K562 (cell line): ENCODE data around the gene EVPL.

Experiments used
- CTCF ChIP-seq, 3 experiments: IDR thresholded peaks in 2 of 3; conservative IDR thresholded peaks in 1 of 3; 2 replicates each; pipeline ENCODE4 v1.5.1; 2011 to 2012; ENCODE audit warnings: low read length in 3 of 3, mild to moderate bottlenecking in 3 of 3, control low read depth in 2 of 3, improper control_type of control experiment in 1 of 3, inconsistent platforms in 1 of 3, low read depth in 1 of 3, mixed read lengths in 1 of 3, moderate library complexity in 1 of 3; ENCODE audit not compliant: insufficient read depth in 2 of 3
- EP300 ChIP-seq: IDR thresholded peaks from 2 replicates; pipeline ENCODE4 v1.6.1; 2012; ENCODE audit warnings: low read length, improper control_type of control experiment
- KDM4B ChIP-seq, 2 experiments: fragments of 450-650 bp in 1 of 2; sonication (generic) in 1 of 2; IDR thresholded peaks; 2 replicates each; pipeline ENCODE4 v1.6.1; 2016 to 2017; ENCODE audit warnings: borderline replicate concordance in 2 of 2, antibody characterized with exemption in 1 of 2, low read depth in 1 of 2, mild to moderate bottlenecking in 1 of 2
- MAFG ChIP-seq: fragments of 450-650 bp; conservative IDR thresholded peaks from 2 replicates; pipeline ENCODE4 v1.6.1; 2016; ENCODE audit warnings: missing genetic modification characterization, missing compliant biosample characterization
- NFXL1 ChIP-seq: fragments of 450-650 bp; formaldehyde crosslinking; IDR thresholded peaks from 2 replicates; pipeline ENCODE4 v1.4.0; 2021; ENCODE audit warnings: mild to moderate bottlenecking
- NR2C2 ChIP-seq, 2 experiments: fragments of 200-800 bp in 1 of 2; sonication (Bioruptor generic) in 1 of 2; sonication (generic) in 1 of 2; formaldehyde crosslinking in 1 of 2; IDR thresholded peaks; 2 replicates each; pipeline versions ENCODE4 v1.6.1 to v1.8.0; 2016 to 2022; ENCODE audit warnings: mild to moderate bottlenecking in 1 of 2, missing compliant biosample characterization in 1 of 2, missing genetic modification characterization in 1 of 2, missing genetic modification reagents in 1 of 2
- POLR2AphosphoS2 ChIP-seq: IDR thresholded peaks from 2 replicates; pipeline ENCODE4 v1.6.1; 2012; ENCODE audit warnings: low read length, improper control_type of control experiment
- RBM22 ChIP-seq: fragments of 200-400 bp; formaldehyde crosslinking; IDR thresholded peaks from 2 replicates; pipeline ENCODE4 v1.6.1; 2018; ENCODE audit warnings: low read length, low read depth; ENCODE audit not compliant: poor library complexity, severe bottlenecking
- SRF ChIP-seq, 2 experiments: fragments of 250-450, 450-650 bp in 1 of 2; sonication (Bioruptor Pico) in 1 of 2; sonication (generic) in 1 of 2; formaldehyde crosslinking; IDR thresholded peaks; 2 replicates each; pipeline versions ENCODE4 v1.5.0 to v1.5.1; 2020 to 2022; ENCODE audit warnings: mild to moderate bottlenecking in 1 of 2, missing genetic modification reagents in 1 of 2
- ZKSCAN8 ChIP-seq: fragments of 200-800 bp; sonication (Bioruptor generic); IDR thresholded peaks from 2 replicates; pipeline ENCODE4 v1.6.1; 2016; ENCODE audit warnings: missing genetic modification characterization, missing compliant biosample characterization
- TF ChIP-seq, protein P1 (sequence below): fragments of 150-350 bp; conservative IDR thresholded peaks from 2 replicates; pipeline ENCODE4 v1.6.1; 2014; ENCODE audit warnings: low read length
- TF ChIP-seq, protein P2 (sequence below): sonication (generic); formaldehyde crosslinking; IDR thresholded peaks from 2 replicates; pipeline ENCODE4 v1.8.0; 2023; ENCODE audit warnings: mild to moderate bottlenecking, missing genetic modification reagents
- TF ChIP-seq, protein P3 (sequence below): fragments of 250-450 bp; sonication (Bioruptor Pico); IDR thresholded peaks from 2 replicates; pipeline ENCODE4 v1.8.0; 2022; ENCODE audit warnings: inconsistent platforms, mild to moderate bottlenecking, moderate library complexity, borderline replicate concordance

DNA sequence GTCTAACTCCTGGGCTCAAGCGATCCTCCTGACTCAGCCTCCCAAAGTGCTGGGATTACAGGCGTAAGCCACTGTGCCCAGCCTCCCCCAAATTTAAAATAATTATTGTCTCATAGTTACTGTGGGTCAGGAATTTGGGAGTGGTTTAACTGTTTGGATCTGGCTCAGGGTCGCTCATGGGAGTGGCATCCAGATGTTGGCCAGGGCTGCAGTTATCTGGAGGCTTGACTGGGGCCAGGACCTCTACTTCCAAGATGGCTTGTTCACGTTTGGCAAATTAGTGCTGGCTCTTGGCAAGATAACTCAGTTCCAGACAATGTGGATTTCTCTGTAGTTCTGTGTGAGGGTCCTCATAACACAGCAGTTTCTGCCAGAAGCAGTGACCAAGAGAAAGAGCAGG is 40.1 kb downstream of the EVPL start:
- TF ChIP-seq POLR2AphosphoS2 (no peak), RBM22 (no peak), NR2C2 (CRISPR knock-in tag; IDR thresholded peaks at IDR 0.05) (no peak), NR2C2 (tag; IDR thresholded peaks at IDR 0.05) (no peak), MAFG (tag) (no peak), CTCF (IDR thresholded peaks at IDR 0.05 in 2 of 3, conservative IDR thresholded peaks at IDR 0.05 in 1 of 3; ENCODE audit: insufficient read depth in 2 of 3, low read depth in 1 of 3, low read length in 3 of 3) (no peak), EP300 (no peak), NFXL1 (CRISPR knock-in tag) (no peak), ZKSCAN8 (CRISPR knock-in tag) (no peak), KDM4B (IDR thresholded peaks at IDR 0.05; ENCODE audit: borderline replicate concordance in 2 of 2, low read depth in 1 of 2) (no peak), SRF (CRISPR knock-in tag; IDR thresholded peaks at IDR 0.05) (no peak)
- TF ChIP-seq, protein P1, sequence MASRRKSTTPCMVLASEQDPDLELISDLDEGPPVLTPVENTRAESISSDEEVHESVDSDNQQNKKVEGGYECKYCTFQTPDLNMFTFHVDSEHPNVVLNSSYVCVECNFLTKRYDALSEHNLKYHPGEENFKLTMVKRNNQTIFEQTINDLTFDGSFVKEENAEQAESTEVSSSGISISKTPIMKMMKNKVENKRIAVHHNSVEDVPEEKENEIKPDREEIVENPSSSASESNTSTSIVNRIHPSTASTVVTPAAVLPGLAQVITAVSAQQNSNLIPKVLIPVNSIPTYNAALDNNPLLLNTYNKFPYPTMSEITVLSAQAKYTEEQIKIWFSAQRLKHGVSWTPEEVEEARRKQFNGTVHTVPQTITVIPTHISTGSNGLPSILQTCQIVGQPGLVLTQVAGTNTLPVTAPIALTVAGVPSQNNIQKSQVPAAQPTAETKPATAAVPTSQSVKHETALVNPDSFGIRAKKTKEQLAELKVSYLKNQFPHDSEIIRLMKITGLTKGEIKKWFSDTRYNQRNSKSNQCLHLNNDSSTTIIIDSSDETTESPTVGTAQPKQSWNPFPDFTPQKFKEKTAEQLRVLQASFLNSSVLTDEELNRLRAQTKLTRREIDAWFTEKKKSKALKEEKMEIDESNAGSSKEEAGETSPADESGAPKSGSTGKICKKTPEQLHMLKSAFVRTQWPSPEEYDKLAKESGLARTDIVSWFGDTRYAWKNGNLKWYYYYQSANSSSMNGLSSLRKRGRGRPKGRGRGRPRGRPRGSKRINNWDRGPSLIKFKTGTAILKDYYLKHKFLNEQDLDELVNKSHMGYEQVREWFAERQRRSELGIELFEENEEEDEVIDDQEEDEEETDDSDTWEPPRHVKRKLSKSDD = no peak
- TF ChIP-seq, protein P2, sequence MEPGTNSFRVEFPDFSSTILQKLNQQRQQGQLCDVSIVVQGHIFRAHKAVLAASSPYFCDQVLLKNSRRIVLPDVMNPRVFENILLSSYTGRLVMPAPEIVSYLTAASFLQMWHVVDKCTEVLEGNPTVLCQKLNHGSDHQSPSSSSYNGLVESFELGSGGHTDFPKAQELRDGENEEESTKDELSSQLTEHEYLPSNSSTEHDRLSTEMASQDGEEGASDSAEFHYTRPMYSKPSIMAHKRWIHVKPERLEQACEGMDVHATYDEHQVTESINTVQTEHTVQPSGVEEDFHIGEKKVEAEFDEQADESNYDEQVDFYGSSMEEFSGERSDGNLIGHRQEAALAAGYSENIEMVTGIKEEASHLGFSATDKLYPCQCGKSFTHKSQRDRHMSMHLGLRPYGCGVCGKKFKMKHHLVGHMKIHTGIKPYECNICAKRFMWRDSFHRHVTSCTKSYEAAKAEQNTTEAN (CRISPR knock-in tag) = no peak
- TF ChIP-seq, protein P3, sequence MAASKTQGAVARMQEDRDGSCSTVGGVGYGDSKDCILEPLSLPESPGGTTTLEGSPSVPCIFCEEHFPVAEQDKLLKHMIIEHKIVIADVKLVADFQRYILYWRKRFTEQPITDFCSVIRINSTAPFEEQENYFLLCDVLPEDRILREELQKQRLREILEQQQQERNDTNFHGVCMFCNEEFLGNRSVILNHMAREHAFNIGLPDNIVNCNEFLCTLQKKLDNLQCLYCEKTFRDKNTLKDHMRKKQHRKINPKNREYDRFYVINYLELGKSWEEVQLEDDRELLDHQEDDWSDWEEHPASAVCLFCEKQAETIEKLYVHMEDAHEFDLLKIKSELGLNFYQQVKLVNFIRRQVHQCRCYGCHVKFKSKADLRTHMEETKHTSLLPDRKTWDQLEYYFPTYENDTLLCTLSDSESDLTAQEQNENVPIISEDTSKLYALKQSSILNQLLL = no peak
